GM18951 (cell line): ENCODE data around the gene UBL4B.

Source experiments
- POLR2A ChIP-seq: IDR thresholded peaks from 4 replicates; pipeline ENCODE4 v1.6.1; 2011; ENCODE audit warnings: mild to moderate bottlenecking; ENCODE audit not compliant: insufficient read length, insufficient read depth; ENCODE audit errors: extremely low read depth
- in situ Hi-C: fragments of 300-500 bp; cut with MboI; formaldehyde crosslinking; loops from one replicate; pipeline ENCODE4 v1.12.0; 2022; ENCODE audit warnings: low sequenced_read_pairs, mixed read lengths, inconsistent platforms; ENCODE audit not compliant: unreplicated experiment

The UBL4B gene

GRCh38 chr1:110091791-110092190, 20.5 kb upstream of the UBL4B start:
- in situ Hi-C loops = no loop called here
- no peak for TF ChIP-seq POLR2A

GRCh38 chr1:110092991-110093390, 19.3 kb upstream of the UBL4B start:
- in situ Hi-C loops = no loop called here

GRCh38 chr1:110094931-110095654, 17.1 kb upstream of the UBL4B start:
- in situ Hi-C loops = no loop called here
- no peak for TF ChIP-seq POLR2A

More at GRCh38 chr1:110092991-110093390, 19.3 kb upstream of the UBL4B start:
- TF ChIP-seq POLR2A = no peak

- no peak for TF ChIP-seq POLR2A
- in situ Hi-C loops = no loop called here
These were observed 14.6 kb upstream of the UBL4B start for GRCh38 chr1:110097507-110098221.

- no peak for TF ChIP-seq POLR2A
- in situ Hi-C loops = no loop called here
These were observed 13.8 kb upstream of the UBL4B start for GRCh38 chr1:110098222-110099026.

- TF ChIP-seq POLR2A = no peak
- in situ Hi-C loops = no loop called here
These were observed 11.9 kb upstream of the UBL4B start for GRCh38 chr1:110100335-110100734.

- no peak for TF ChIP-seq POLR2A
- in situ Hi-C loops = no loop called here
These were observed 10.2 kb upstream of the UBL4B start for GRCh38 chr1:110102081-110102480.

GRCh38 chr1:110106013-110106941, 6.0 kb upstream of the UBL4B start:
- in situ Hi-C loops = no loop called here
- no peak for TF ChIP-seq POLR2A

- in situ Hi-C loops = no loop called here
- TF ChIP-seq POLR2A = no peak
These were observed 4.3 kb upstream of the UBL4B start for GRCh38 chr1:110107867-110108469.

- TF ChIP-seq POLR2A = no peak
- in situ Hi-C loops = no loop called here
These were observed 1.2 kb upstream of the UBL4B start for GRCh38 chr1:110111081-110111480.

- TF ChIP-seq POLR2A = no peak
- in situ Hi-C loops = no loop called here
These were observed 413 bp downstream of the UBL4B start for GRCh38 chr1:110112656-110113055.

- TF ChIP-seq POLR2A = no peak
- in situ Hi-C loops = no loop called here
These were observed 1.3 kb downstream of the UBL4B start for GRCh38 chr1:110113551-110113950.

GRCh38 chr1:110114173-110114572, 1.9 kb downstream of the UBL4B start:
- in situ Hi-C loops = no loop called here
- TF ChIP-seq POLR2A = no peak
